Immature natural killer cell (primary cell): ENCODE results near the gene MRAS. TPM values are rescaled to one million over a fixed set of nuclear protein-coding genes. Genes with fewer than 3 reads are reported as not detected.
A peak's percentile ranks its signal among the peaks of the same experiment; 100 is the strongest.
"Not testable (repeated sequence)": the region's sequence is repeated elsewhere in the genome, so short reads cannot be mapped to it uniquely, and the experiment has no call there.

ENCODE experiments used
- DNase-seq, 3 donors: peaks; one replicate each; pipeline ENCODE4 v3.0.0; 2022; ENCODE audit warnings: mixed read lengths in 1 of 3
- H3K27ac Mint-ChIP-seq, 6 donors: one replicate each; pipeline ENCODE4 v1.8.0; 2020; ENCODE audit warnings: mixed read lengths in 6 of 6, mild to moderate bottlenecking in 5 of 6, inconsistent platforms in 4 of 6, moderate library complexity in 3 of 6
- H3K27me3 Mint-ChIP-seq, 3 donors: one replicate each; pipeline ENCODE4 v1.8.0; 2020 to 2021; ENCODE audit warnings: low read depth in 3 of 3, mild to moderate bottlenecking in 3 of 3, mixed read lengths in 3 of 3, moderate library complexity in 3 of 3, inconsistent platforms in 1 of 3
- H3K36me3 Mint-ChIP-seq, 3 donors: one replicate each; pipeline ENCODE4 v1.8.0; 2020; ENCODE audit warnings: mixed read lengths in 3 of 3, inconsistent platforms in 2 of 3, mild to moderate bottlenecking in 2 of 3
- H3K4me1 Mint-ChIP-seq, 2 donors: one replicate each; pipeline ENCODE4 v1.8.0; 2020; ENCODE audit warnings: inconsistent platforms in 2 of 2, mild to moderate bottlenecking in 2 of 2, mixed read lengths in 2 of 2, moderate library complexity in 1 of 2
- H3K4me3 Mint-ChIP-seq, 5 donors: one replicate each; pipeline ENCODE4 v1.8.0; 2020; ENCODE audit warnings: mild to moderate bottlenecking in 5 of 5, mixed read lengths in 5 of 5, inconsistent platforms in 3 of 5, moderate library complexity in 3 of 5
- H3K9me3 Mint-ChIP-seq, 6 donors: one replicate each; pipeline ENCODE4 v1.8.0; 2020; ENCODE audit warnings: mild to moderate bottlenecking in 6 of 6, mixed read lengths in 6 of 6, inconsistent platforms in 4 of 6, moderate library complexity in 3 of 6
- polyA plus RNA-seq, 3 donors: library from polyadenylated mRNA; unstranded; fragments of 300-500 nt; fragmentation: Illumina TruSeq; gene quantifications; one replicate each; pipeline ENCODE4 v1.2.3, GENCODE V29; 2021

MRAS gene
- polyA plus RNA-seq, 3 donors from 2014 or later = not detected

DNA sequence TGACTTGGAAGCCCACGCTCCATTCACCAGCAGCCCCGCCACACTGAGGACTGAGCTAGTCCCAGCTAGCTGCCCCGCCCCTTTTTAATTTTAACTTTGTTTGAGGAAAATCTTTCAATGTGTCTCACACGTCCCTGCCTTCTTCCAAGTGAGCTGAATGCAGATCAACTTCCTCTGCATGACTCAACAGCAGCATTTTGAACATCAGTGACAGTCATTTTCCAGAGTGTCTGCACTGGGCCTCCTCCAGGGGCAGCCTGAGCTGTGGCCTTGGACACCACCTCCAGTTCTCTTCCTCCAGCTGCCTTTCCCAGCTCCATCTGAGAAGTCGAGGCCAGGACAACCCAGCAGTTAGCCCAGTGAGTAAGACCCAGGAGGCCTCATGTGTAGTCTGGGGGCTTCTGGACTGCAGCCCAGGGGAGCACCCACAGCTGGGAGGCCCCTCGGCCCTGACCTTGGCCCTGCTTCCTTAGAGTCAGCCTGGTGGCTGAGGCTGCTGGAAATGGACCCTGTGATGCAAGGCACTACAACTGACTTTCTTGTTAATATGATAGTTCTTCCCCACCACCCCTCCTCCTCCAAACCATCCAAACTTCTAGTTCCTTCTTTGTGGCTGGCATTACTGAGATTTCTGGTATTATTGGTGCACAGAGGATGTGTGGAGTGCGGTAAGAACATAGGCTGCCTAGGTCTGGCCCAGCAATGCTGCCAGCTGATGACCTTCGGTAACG, 64.6 kb downstream of the MRAS start:
- Mint-ChIP-seq H3K9me3 (no peaks in the 10 kb centered on the region), H3K27ac (peak overlapping the region in 1 of 6 donors; percentile 58), H3K4me3 (no peak overlapping the region), H3K4me1 (peaks cover 13% of the 10 kb centered on the region in 2 donors), H3K36me3 (no peaks in the 10 kb centered on the region), H3K27me3 (peaks cover 0 to 5% (median under 1%) of the 10 kb centered on the region in 3 donors)
- no peak for DNase-seq

DNA sequence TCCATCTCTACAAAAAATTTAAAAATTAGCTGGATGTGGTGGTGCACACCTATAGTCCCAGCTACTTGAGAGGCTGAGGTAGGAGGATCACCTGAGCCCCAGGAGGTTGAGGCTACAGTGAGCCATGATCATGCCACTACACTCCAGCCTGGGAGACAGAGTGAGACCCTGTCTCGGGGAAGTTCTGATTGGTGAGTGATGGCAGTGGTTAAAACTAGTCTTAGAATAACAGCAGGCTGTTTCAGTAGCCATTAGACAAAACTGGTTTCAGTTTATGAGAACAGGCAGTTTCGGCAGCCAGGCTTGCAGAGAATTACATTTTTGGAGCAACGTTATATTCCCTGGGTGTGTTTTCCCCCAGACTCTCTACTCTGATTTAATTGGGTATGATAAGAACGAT, 67.9 kb downstream of the MRAS start:
- H3K27ac Mint-ChIP-seq, H3K4me3 Mint-ChIP-seq, H3K27me3 Mint-ChIP-seq, DNase-seq, H3K36me3 Mint-ChIP-seq, H3K4me1 Mint-ChIP-seq, H3K9me3 Mint-ChIP-seq: not testable (repeated sequence)

DNA sequence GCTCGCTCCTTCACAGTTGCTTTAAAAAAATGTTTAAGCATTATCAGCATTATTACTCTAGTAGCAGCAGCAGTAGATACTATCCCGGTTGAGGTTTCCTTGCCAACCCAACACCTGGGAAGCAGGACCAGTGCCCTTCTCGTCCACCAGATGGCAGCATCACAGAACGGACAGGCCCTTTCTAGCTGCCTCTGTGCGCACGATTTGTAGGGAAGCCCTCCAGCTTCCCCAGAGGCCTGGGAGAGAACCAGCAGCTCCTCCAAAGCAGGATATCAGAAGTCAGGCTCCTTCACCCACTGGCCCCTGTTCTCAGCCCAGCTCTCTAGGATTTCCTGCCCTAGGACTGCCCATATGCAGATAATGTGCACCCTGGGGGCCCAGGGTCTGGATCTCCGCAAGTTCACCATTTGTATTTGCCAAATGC, 69.2 kb downstream of the MRAS start:
- Mint-ChIP-seq H3K36me3 (no peaks in the 10 kb centered on the region), H3K4me1 (no peaks in the 10 kb centered on the region), H3K27me3 (peaks cover 2 to 8% (median 5%) of the 10 kb centered on the region in 3 donors), H3K4me3 (no peak overlapping the region), H3K27ac (no peak overlapping the region), H3K9me3 (no peaks in the 10 kb centered on the region)
- peak; percentile 26 to 45 (median 38) for DNase-seq

DNA sequence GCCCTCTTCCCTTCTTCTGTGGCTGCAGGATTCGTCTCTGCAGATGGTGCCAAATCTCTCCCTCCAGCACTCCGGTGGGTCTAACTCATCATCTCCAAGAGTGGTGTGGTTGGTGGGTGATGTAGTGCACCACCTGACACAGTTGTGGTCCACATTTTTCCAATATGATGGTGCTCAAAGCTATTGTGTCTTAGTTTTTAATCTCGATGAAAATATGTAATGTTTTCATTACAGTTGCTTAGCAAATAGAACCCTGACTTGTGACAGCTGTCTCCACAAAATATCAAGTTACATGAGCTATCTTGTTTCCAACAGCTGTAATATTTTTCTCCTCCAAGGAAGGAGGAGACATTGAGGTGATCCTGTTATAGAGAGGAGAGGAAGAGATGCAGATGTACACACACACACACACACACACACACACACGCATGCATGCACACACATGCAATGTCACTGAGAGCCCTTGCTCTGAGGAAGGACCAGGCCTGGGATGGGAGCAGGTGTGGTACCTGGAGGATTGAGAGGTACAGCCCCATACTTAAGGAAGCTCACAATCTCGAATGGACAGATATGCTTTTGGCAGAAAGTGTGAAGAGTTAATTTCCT, 70.3 kb downstream of the MRAS start:
- Mint-ChIP-seq H3K9me3 (no peaks in the 10 kb centered on the region), H3K4me3 (no peak overlapping the region), H3K36me3 (no peaks in the 10 kb centered on the region), H3K27ac (no peak overlapping the region), H3K27me3 (peaks cover 2 to 8% (median 5%) of the 10 kb centered on the region in 3 donors), H3K4me1 (no peaks in the 10 kb centered on the region)
- DNase-seq = no peak

DNA sequence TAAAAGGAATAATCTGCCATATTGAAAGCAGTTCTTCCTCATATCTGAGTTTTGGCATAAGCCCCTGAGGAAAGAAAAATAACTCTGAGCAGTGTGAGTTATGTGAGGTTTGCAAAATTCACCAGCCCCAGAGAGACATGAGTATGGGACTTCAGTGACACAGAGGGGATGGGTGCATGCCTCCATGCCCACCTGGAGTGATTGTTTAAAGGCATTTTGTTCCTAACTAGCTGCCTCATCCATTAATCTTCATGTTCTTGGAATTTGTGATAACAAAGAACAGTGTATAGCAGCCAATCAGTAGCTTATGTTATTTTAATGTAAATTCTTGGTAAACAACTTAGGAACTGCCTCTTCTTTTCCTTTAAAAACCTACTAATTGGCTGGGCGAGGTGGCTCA, 74.9 kb downstream of the MRAS start:
- H3K4me3 Mint-ChIP-seq = no peak overlapping the region
- H3K9me3 Mint-ChIP-seq = no peaks in the 10 kb centered on the region
- DNase-seq = no peak
- H3K27me3 Mint-ChIP-seq = peaks cover 0 to 8% (median 3%) of the 10 kb centered on the region in 3 donors
- H3K27ac Mint-ChIP-seq = no peak overlapping the region
- no peaks in the 10 kb centered on the region for H3K4me1 Mint-ChIP-seq
- no peaks in the 10 kb centered on the region for H3K36me3 Mint-ChIP-seq

DNA sequence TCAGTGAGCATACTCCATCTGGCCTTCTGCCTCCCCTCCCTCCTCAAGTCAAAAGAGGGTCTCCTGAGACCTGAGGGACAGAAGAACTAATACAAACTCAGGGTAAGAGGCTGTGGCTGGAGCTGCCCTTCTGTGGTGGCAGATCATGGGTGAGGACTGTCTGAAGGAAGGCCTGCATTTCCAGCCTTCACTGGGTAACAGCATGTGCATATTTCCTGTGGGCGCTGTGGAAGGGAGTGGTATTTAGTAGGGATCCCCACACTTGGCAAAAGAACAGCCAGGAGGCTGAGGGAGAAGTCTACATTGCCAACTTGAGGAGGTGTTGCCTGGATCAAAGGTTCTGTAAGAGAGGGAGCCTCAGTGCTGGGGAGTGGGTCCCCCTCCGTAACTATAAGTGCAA, 75.9 kb downstream of the MRAS start:
- Mint-ChIP-seq H3K27ac (no peak overlapping the region), H3K4me1 (no peaks in the 10 kb centered on the region), H3K27me3 (peaks cover 0 to 7% (median 3%) of the 10 kb centered on the region in 3 donors), H3K4me3 (no peak overlapping the region), H3K9me3 (no peaks in the 10 kb centered on the region), H3K36me3 (no peaks in the 10 kb centered on the region)
- DNase-seq = no peak

DNA sequence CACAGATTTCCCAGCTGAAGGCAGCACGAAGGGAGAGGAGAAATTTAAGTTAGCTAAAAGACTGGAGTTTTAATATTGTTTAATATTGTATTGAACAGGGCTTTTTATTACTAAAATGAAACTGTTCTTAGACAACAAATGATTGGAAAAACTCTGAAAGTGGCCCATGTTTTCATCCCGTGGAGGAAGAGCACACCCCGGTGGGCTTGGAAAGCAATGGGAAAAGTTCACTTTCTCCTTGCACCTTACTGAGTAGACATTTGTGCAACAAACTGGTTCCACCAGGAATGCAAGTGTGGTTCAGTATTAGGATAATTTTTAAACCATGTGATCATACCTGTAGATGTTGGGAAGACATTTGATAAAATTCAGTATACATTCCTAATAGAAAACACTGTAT, 77.8 kb downstream of the MRAS start:
- Mint-ChIP-seq H3K4me1 (no peaks in the 10 kb centered on the region), H3K9me3 (no peaks in the 10 kb centered on the region), H3K36me3 (no peaks in the 10 kb centered on the region), H3K27ac (no peak overlapping the region), H3K27me3 (peaks cover 0 to 6% (median 3%) of the 10 kb centered on the region in 3 donors), H3K4me3 (no peak overlapping the region)
- DNase-seq = no peak

DNA sequence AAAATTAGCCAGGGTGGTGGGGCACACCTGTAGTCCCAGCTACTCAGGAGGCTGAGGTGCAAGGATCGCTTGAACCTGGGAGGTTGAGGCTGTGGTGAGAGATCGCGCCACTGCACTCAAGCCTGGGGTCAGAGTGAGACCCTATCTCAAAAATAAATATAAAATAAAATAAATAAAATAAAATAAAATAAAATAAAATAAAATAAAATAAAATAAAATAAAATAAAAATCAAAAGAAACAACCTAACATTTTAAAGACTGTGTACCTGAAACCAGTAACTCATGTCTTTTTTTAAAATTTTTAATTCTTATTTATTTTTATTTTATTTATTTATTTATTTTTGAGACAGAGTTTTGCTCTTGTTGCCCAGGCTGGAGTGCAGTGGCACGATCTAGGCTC, 78.4 kb downstream of the MRAS start:
- H3K9me3 Mint-ChIP-seq, DNase-seq, H3K4me1 Mint-ChIP-seq, H3K27ac Mint-ChIP-seq, H3K27me3 Mint-ChIP-seq, H3K36me3 Mint-ChIP-seq, H3K4me3 Mint-ChIP-seq: not testable (repeated sequence)

DNA sequence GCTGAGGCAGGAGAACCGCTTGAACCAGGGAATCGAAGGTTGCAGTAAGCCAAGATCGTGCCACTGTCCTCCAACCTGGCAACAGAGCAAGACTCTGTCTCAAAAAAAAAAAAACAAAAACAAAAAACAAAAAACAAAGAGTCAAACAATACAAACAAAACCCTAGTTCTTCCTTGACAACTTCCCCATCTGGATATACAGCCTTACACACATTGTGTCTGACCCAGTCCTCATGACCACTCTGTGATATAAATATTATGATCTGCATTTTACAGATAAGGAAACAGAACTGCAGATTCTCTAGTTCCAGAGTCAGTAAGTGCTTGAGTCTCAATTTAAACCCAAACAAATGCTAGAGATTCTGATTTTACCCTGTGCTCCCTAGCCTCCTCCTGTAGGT, 81.3 kb downstream of the MRAS start:
- Mint-ChIP-seq H3K36me3 (no peaks in the 10 kb centered on the region), H3K9me3 (no peaks in the 10 kb centered on the region), H3K27ac (no peak overlapping the region), H3K4me3 (no peak overlapping the region), H3K27me3 (peaks cover 4 to 9% (median 7%) of the 10 kb centered on the region in 3 donors), H3K4me1 (peaks cover 0 to 9% of the 10 kb centered on the region in 2 donors)
- no peak for DNase-seq

DNA sequence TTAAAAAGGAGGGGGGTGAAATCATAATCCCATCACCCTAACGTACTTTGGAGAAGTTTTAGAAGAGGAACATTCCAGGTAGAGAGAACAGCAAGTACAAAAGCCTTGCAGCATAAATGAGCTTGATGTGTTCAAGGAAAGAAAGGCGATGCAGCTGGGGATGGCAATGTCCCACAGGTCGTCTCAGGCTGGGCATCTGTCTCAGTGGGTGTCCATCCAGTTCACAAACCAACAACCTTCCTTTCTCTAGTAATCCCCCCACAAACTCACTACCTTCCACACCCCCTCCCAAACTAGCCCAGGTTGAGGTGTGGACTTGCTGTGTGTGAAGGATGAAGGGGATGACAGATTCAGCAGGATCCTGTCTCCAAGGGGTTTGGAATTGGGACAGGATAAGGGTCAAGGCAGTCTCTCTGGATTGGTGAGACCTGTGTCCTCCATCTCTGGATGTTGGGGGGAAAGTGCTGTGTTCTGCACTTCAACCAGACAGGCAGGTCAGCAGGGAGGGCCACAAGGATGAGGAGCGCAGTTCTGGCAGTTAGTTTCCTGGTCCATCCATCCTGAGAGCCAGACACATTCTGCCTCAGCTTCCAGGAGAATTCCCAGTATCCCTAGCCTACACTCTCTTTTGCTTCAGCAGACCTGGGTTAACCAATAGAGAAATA, 84.3 kb downstream of the MRAS start:
- no peak overlapping the region for H3K27ac Mint-ChIP-seq
- H3K4me1 Mint-ChIP-seq = peaks cover 9 to 15% of the 10 kb centered on the region in 2 donors
- H3K9me3 Mint-ChIP-seq = no peaks in the 10 kb centered on the region

DNA sequence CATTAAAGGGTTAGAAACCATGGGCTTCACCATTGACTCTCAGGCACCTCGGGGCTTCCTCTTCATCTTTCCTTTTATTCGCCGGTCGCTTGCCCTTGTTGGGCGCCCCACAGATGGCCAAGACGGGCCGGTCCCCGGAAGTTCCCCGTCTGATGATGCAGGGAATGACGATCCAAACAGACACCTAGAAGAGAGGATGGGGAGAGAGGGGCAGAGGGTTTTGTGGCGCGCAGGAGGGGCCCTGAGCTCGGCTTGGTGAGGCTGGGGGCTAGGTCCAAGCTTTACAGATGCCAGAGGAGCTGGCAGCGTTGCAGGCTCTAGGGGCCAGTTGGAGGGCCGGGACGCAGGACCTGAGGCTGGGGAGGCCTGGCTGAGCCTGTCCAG, 85.5 kb downstream of the MRAS start:
- H3K4me1 Mint-ChIP-seq = peaks cover 9 to 15% of the 10 kb centered on the region in 2 donors
- H3K36me3 Mint-ChIP-seq = peaks cover 0 to 3% (median 0%) of the 10 kb centered on the region in 3 donors
- H3K27me3 Mint-ChIP-seq = peaks cover 11 to 17% (median 12%) of the 10 kb centered on the region in 3 donors
- peak overlapping the region; percentile 9 to 73 (median 68) for H3K4me3 Mint-ChIP-seq
- no peak overlapping the region for H3K27ac Mint-ChIP-seq
- H3K9me3 Mint-ChIP-seq = no peaks in the 10 kb centered on the region
- no peak for DNase-seq

More for the DNA sequence above, 84.3 kb downstream of the MRAS start:
- DNase-seq = no peak
- Mint-ChIP-seq H3K4me3 (no peak overlapping the region), H3K36me3 (peaks cover 0 to 3% (median 0%) of the 10 kb centered on the region in 3 donors), H3K27me3 (peaks cover 12 to 20% (median 13%) of the 10 kb centered on the region in 3 donors)

DNA sequence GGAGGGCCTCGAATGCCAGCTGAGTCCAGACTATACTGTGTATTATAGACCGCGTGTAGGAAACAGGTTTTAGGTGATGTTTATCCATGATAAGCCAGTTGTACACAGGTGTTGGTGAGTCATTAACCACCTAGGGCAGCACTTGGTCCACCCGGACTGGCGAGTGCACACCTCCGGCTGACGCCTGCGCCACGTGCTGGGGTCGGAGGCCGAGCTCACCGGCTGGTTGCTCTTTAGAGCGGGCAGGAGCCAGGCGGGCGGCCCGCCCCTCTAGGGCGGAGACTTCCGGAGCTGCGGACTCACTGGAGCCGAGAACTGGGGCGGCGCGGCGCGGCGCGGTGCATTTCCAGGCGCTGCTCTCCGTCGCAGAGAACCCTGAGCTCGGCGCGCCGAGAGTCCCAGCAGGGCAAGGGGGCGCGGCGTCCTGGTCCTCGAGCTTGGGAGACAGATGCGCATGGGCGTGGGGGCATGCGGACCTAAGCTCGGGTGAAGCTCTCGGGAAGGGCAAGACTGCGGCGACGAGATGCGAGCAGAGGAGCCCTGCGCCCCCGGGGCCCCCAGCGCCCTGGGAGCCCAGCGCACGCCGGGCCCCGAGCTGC, 86.0 kb downstream of the MRAS start, which contains the start of gene ESYT3:
ESYT3 (plus strand) TSS at position 341 of the 599 bp plus-strand sequence; CDS start at position 524, 183 bp downstream.
- Mint-ChIP-seq H3K27ac (no peak within 1 kb of the TSS), H3K36me3 (peaks cover 0 to 3% (median 0%) of the 10 kb centered on the region in 3 donors), H3K9me3 (no peaks in the 10 kb centered on the region), H3K27me3 (peaks cover 11 to 17% (median 12%) of the 10 kb centered on the region in 3 donors), H3K4me3 (peak within 1 kb of the TSS; percentile 21 to 73 (median 68)), H3K4me1 (peaks cover 9 to 15% of the 10 kb centered on the region in 2 donors)
- peak in 2 of 3 donors; percentile 9 to 24 for DNase-seq

DNA sequence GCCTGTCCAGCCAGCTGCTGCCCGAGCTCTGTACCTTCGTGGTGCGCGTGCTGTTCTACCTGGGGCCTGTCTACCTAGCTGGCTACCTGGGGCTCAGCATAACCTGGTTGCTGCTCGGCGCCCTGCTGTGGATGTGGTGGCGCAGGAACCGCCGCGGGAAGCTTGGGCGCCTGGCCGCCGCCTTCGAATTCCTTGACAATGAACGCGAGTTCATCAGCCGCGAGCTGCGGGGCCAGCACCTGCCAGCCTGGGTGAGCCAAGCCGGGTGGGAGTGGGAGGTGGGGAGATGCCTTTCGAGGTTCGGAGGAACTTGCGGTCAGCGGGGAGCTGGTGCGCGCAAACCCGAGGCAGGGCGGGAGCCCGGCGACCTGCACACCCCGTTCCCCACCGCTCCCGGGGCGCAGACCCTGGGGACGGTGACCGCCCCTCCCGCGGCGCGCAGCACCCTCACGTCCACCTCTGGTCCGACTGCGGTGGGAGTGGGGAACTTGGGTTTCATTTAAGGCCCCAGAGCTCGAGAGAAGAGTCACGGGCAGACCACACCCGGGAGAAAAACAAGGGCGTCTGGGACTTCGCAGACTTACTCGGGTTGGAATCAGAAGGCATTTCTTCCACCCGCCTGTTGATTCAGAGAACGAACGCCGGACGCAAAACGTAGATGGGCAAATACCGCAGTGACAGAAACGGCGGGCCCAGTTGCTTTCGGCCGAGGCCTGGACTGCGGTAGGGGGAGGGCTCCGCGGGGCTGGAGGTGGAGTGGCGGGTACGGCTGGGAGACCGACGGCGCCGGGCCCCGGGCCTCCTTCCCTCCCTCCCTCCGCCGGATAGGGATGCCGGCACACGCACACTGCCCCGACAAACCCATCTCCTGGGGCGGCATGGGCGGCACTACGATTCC, 86.7 kb downstream of the MRAS start:
- DNase-seq = no peak
- Mint-ChIP-seq H3K27ac (no peak overlapping the region), H3K4me3 (peak overlapping the region; percentile 51 to 73 (median 60)), H3K36me3 (peaks cover 0 to 3% (median 0%) of the 10 kb centered on the region in 3 donors), H3K27me3 (peaks cover 11 to 17% (median 12%) of the 10 kb centered on the region in 3 donors), H3K9me3 (no peaks in the 10 kb centered on the region), H3K4me1 (peaks cover 9 to 15% of the 10 kb centered on the region in 2 donors)
